OCI-LY3 (cell line): ENCODE data around the gene IL18.

Source experiments
- EZH2phosphoT487 ChIP-seq: fragments of 200-600 bp; shearing (Covaris generic); IDR thresholded peaks from 2 replicates; pipeline ENCODE4 v1.6.1; 2018; ENCODE audit warnings: antibody characterized with exemption, mixed run types, low read depth
- TF ChIP-seq, protein P1 (sequence below): fragments of 200-600, 300-600 bp; sonication (generic); IDR thresholded peaks from 2 replicates; pipeline ENCODE4 v1.5.1; 2014; ENCODE audit warnings: antibody characterized with exemption, low read length, low read depth

DNA sequence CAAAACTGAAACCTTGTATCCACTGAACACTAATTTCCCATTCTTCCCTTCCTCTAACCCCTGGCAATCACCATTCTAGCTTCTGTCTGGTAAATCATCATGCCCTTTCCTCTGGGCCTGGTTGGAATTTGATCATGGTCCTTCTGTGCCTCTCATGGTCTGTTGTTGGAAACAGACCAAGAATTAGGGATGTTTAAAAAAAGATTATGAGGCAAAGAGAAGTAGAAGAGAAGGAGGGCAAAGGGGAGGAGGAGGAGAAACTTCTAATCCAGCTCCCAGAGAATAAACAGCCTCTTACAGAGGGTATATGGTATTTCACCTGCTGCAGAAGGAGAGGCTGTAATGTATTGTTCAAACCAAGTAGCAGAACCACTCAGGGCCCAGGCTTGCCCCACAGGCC, 22.0 kb upstream of the IL18 start:
- TF ChIP-seq, protein P1, sequence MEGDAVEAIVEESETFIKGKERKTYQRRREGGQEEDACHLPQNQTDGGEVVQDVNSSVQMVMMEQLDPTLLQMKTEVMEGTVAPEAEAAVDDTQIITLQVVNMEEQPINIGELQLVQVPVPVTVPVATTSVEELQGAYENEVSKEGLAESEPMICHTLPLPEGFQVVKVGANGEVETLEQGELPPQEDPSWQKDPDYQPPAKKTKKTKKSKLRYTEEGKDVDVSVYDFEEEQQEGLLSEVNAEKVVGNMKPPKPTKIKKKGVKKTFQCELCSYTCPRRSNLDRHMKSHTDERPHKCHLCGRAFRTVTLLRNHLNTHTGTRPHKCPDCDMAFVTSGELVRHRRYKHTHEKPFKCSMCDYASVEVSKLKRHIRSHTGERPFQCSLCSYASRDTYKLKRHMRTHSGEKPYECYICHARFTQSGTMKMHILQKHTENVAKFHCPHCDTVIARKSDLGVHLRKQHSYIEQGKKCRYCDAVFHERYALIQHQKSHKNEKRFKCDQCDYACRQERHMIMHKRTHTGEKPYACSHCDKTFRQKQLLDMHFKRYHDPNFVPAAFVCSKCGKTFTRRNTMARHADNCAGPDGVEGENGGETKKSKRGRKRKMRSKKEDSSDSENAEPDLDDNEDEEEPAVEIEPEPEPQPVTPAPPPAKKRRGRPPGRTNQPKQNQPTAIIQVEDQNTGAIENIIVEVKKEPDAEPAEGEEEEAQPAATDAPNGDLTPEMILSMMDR, result no peak
- no peak for TF ChIP-seq EZH2phosphoT487
